Endothelial cell of hepatic sinusoid (primary cell): ENCODE results near the gene ARHGEF17.

Experiments used
- in situ Hi-C: cut with HindIII; loops from 2 replicates; pipeline ENCODE4 v1.10.0; 2017; ENCODE audit warnings: low sequenced_read_pairs

The ARHGEF17 gene

GRCh38 chr11:73346186-73346935 lies 38.3 kb downstream of the ARHGEF17 start:
- in situ Hi-C loops = no loop called here

DNA sequence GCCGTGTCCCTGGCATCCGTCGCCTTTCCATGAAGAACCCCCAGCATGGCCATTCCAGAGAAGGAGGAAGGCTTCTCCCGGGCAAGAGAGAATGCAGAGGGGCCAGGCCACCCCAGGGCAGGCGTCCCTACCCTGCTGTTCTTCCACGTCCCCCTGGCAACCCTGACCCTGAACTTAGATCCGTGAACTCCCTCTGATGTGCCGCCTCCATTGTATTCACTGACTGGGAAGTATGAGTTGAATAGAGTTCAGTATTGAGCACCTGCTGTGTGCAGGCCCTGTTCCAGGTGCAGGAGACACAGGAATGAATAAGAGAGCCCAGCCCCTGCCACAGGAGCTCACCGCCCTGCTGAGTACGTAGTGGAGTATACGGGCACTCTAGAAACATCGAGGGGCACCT lies 39.0 kb downstream of the ARHGEF17 start:
- in situ Hi-C loops = no loop called here

GRCh38 chr11:73348838-73349237 lies 40.8 kb downstream of the ARHGEF17 start:
- in situ Hi-C loops = no loop called here

GRCh38 chr11:73349633-73350032 lies 41.6 kb downstream of the ARHGEF17 start:
- in situ Hi-C loops = no loop called here

GRCh38 chr11:73350908-73351636 lies 43.0 kb downstream of the ARHGEF17 start:
- in situ Hi-C loops = no loop called here

DNA sequence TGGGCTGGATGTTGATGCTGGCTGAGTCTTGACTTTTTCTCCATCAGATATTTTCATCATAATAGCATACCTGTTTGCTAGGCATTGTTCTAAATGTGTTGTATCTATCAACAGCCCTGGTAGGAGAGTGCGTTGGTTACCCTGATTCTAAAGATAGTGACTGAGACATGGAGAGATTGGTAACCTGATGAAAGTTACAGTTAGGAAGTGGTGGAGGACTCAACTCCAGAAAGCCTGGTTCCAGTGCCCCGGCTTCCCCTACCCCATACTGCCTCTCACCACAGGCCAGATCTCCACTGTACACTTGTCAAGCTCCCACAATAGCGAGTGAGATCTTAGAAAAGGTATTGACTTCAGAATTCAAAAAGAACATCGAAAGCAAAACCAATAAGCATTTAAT lies 45.3 kb downstream of the ARHGEF17 start:
- in situ Hi-C loops = no loop called here

GRCh38 chr11:73355109-73355508 lies 47.0 kb downstream of the ARHGEF17 start:
- in situ Hi-C loops = no loop called here

DNA sequence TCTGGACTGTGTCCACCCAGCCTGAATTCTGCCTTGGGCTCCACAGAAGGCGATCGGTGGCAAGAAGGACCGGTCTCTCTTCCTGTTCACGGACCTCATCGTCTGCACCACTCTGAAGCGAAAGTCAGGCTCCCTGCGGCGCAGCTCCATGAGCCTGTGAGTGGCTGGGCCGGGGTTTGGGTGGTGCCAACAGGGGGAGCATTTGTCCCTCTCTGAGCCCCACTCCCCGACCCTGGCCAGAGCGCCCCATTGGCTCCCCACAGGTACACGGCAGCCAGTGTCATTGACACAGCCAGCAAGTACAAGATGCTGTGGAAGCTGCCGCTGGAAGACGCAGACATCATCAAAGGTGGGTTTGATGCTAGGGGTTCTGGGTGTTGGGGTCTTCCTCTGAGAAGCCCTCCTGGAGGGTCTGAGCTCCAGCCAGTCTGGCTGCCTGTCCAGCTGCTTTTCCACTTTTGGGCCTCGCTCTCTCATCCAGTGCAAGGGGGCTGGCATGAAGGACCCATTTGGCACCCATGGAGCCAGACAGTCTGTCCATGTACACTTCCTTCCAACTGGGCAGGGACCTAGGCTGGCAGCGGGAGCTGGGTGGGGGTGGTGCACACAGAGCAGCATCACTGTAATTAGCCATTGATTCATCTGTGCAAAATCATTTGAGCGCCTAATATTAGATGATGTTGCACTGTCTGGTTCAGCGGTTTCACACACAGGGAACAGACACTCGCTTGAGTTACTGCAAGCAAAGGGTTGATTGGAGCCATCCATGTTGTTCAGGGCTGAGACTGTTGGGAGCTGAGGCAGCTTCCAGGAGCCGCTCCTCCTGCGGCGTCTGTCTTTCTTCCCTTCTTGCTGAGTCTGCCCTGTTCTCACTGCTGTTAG lies 49.1 kb downstream of the ARHGEF17 start:
- in situ Hi-C loops = no loop called here

GRCh38 chr11:73358071-73358470 lies 50.0 kb downstream of the ARHGEF17 start:
- in situ Hi-C loops = no loop called here

GRCh38 chr11:73359341-73359740 lies 51.3 kb downstream of the ARHGEF17 start:
- in situ Hi-C loops = no loop called here

DNA sequence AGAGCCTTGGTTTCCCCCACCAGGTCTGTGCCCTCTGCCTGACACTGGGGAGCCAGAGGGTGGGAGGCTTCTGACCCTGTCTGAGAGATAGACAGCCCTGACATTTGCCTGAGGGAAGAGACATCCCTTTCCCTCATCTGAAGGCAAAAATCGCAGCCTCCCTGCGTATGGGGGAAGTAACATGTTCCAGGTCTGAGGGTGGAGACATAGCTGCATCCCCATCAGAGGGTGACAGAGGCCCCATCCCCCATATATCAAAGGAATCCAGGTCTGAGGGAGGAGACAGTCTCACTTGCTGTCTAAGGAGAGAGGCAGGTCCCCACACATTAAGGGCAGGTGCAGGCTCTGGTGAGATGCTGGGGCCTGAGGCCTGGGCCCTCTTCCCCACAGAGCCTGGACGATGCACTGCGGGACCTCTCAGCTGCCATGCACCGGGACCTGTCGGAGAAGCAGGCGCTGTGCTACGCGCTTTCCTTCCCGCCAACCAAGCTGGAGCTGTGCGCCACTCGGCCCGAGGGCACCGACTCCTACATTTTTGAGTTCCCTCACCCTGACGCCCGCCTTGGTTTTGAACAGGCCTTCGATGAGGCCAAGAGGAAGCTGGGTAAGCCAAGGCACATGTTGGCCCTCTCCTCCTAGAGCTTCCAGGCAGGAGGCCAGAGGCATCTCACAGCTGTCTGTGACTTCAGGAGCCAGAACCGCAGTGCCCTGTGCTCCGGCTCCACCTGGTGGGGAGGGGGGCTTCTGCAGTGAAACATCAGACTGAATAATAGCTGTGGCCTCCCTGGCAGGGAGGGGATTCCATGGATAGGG lies 52.1 kb downstream of the ARHGEF17 start:
- in situ Hi-C loops = no loop called here

DNA sequence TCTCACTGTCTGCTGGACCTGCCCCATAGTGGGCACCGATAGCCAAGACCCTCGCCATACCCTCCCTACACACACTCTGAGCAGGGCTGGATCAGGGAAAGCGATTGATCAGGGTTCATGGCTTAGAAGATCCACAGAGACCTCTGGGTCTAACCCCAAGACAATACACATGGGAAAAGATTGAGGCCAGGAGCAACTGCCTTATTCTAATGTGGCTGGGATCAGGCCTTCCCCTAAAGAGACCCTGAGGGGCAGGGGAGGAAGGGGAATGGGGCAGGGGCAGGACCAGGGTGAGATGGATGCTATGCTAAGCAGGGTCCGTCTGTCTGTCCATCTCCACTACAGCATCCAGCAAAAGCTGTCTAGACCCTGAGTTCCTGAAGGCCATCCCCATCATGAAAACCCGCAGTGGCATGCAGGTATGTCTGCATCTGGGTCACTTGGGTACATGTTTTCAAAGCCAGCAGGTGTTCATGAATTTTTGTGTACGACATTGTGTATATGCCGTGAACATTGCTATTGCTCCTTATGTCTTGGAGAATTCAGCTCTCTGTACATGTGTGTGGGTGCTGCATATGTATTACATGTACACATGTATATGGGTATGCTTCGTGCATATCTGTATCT lies 52.8 kb downstream of the ARHGEF17 start:
- in situ Hi-C loops = no loop called here

DNA sequence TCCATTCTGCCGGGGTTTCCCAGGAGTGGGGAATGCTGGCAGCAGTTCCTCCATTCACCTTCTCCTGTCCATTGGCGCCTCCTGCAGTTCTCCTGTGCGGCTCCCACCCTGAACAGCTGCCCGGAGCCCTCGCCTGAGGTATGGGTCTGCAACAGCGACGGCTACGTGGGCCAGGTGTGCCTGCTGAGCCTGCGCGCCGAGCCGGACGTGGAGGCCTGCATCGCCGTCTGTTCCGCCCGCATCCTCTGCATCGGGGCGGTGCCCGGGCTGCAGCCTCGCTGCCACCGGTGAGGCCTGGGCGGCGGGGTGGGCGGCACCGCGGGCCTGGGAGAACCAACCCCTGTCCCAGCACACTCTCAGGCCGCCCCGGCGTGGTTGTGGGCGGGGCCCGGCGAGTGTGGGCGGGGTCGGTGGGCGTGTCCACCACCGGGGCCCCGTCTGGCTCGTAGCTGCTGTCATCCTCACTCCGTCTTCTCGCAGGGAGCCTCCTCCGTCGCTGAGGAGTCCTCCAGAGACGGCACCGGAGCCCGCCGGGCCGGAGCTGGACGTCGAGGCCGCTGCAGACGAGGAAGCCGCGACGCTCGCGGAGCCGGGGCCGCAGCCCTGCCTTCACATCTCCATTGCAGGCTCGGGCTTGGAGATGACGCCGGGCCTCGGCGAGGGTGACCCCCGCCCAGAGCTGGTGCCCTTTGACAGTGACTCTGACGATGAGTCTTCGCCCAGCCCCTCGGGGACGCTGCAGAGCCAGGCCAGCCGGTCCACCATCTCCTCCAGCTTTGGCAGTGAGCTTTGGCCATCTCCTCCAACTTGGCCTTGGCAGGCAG lies 54.1 kb downstream of the ARHGEF17 start:
- in situ Hi-C loops = no loop called here

DNA sequence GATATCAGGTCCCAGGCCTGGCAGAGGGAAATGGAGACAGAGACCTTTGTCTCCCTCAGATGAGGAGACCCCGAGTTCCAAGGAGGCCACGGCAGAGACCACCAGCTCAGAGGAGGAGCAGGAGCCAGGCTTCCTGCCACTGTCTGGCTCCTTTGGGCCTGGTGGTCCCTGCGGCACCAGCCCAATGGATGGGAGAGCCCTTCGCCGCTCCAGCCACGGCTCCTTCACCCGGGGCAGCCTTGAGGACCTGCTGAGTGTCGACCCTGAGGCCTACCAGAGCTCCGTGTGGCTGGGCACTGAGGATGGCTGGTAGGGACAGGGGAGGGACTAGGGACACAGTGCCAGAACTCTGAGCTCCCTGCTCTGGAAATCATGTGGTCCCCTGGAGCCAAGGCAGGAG lies 55.1 kb downstream of the ARHGEF17 start:
- in situ Hi-C loops = no loop called here

DNA sequence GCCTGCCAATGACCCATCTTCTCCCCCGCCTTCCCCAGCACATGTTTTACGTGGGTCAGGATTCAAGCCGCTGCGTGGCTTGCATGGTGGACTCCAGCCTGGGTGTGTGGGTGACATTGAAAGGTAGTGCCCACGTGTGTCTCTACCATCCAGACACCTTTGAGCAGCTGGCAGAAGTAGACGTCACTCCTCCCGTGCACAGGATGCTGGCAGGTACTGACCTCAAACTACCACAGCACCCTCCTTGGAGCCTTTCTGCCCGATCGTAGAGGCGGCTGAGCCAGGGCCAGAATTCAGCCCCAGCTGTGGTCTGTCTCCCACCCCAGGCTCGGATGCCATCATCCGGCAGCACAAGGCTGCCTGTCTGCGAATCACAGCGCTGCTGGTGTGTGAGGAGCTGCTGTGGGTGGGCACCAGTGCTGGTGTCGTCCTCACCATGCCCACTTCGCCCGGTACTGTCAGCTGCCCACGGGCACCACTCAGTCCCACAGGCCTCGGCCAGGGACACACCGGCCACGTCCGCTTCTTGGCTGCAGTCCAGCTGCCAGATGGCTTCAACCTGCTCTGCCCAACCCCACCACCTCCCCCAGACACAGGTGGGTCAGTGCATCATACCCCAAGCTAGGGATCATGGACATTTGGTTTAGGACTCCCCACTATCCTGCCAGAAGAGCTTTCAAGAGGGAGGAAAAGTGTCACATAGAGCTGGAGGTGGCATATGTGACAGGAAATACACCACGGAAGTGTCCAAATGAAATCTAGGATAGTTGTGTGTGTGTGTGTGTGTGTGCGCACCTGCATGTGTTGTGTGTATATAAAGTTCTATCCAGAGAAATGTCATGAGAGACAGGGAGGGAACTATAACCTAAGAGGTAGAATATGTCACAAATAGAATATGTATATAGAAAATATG lies 57.5 kb downstream of the ARHGEF17 start:
- in situ Hi-C loops = loop anchor here (5.0 kb wide), 1 partner anchor 48 kb away; no protein-coding TSS in a partner anchor

DNA sequence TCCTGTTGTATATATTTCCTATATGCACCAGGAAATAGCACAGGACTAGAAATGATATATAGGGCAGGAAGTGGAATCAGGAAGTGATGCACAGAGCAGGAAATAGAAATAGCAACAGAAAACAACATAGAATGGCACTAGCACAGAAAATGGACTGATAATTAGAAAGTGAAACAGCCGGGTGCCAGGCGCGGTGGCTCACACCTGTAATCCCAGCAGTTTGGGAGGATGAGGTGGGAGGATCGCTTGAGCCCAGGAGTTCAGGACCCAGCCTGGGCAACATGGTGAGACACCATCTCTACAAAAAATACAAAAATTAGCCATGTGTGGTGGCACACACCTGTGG lies 58.2 kb downstream of the ARHGEF17 start:
- in situ Hi-C loops = loop anchor here (5.0 kb wide), 1 partner anchor 49 kb away; no protein-coding TSS in a partner anchor

DNA sequence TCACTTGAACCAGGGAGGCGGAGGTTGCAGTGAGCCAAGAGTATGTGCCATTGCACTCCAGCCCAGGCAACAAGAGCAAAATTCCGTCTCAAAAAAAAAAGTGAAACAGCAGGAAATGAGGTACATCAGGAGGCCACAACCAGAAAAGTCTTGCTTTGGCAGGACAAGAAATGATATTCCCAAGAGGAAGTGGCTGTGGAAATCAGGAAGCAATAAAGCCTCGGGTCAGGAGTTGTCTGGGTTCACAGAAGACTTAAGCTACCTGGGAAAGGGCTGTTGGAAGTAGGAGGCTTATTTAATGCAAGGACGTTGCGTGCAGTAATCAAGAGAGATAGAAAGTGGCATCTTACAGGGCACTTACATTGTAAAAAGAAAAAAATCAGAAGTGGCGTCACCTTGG lies 58.9 kb downstream of the ARHGEF17 start:
- in situ Hi-C loops = loop anchor here (5.0 kb wide), 1 partner anchor 50 kb away; no protein-coding TSS in a partner anchor

GRCh38 chr11:73367482-73368024 lies 59.5 kb downstream of the ARHGEF17 start:
- in situ Hi-C loops = loop anchor here (5.0 kb wide), 1 partner anchor 50 kb away; no protein-coding TSS in a partner anchor
